Pancreas (tissue), 10 donors: ENCODE results near the gene RGS3. TPM values are rescaled to one million over a fixed set of nuclear protein-coding genes. Genes with fewer than 3 reads are reported as not detected.
A peak's percentile ranks its signal among the peaks of the same experiment; 100 is the strongest.
"Not testable (repeated sequence)": the region's sequence is repeated elsewhere in the genome, so short reads cannot be mapped to it uniquely, and the experiment has no call there.

Experiments
- ATAC-seq, 4 donors: fragments of 200-7000 bp; cut with Tn5 transposase; one replicate each; pipeline versions ENCODE4 v1.8.0 to v1.9.1; 2020; ENCODE audit warnings: mild to moderate bottlenecking in 4 of 4, moderate library complexity in 4 of 4
- DNase-seq, 6 donors: peaks; one replicate each; pipeline ENCODE4 v3.0.0-alpha.2; 2020
- FAIRE-seq: peaks from 2 replicates; lab custom pipeline; 2012; peaks lifted over from hg19 to GRCh38; lab: Jason Lieb, UNC
- H3K27ac ChIP-seq, 4 donors: fragments of 200-600 bp; sonication (generic); 1 replicate in 3 of 4; 2 replicates in 1 of 4; pipeline versions ENCODE4 v1.5.0 to v1.8.0; 2020
- H3K27me3 ChIP-seq, 4 donors: fragments of 200-600 bp; one replicate each; pipeline ENCODE4 v1.8.0; 2021
- H3K36me3 ChIP-seq, 3 donors: fragments of 200-600 bp; sonication (generic) in 1 of 3; one replicate each; pipeline versions ENCODE4 v1.5.0 to v1.8.0; 2020 to 2021
- H3K4me1 ChIP-seq, 3 donors: fragments of 200-600 bp; one replicate each; pipeline ENCODE4 v1.8.0; 2021
- H3K4me3 ChIP-seq, 4 donors: fragments of 200-600 bp; sonication (generic) in 2 of 4; one replicate each; pipeline versions ENCODE4 v1.5.0 to v1.8.0; 2020 to 2021
- H3K9me3 ChIP-seq, 4 donors: fragments of 200-600 bp; one replicate each; pipeline ENCODE4 v1.8.0; 2021
- WGBS, 2 donors: extraction: QIAGEN DNeasy Blood & Tissue Kit; methylation state at CpG; one replicate each; pipeline ENCODE4 v1.1.7; 2013; 5-methylcytosine and 5-hydroxymethylcytosine counted together
- intact Hi-C, 3 donors: fragments of 100-400 bp; cut with DNase I; formaldehyde crosslinking; loops; one replicate each; pipeline versions ENCODE4 v1.11.1 to v1.14.2; 2022
- polyA plus RNA-seq, 2 donors: library from polyadenylated mRNA; stranded (reverse); fragments of 200-250 nt; gene quantifications; one replicate each; pipeline ENCODE4 v1.2.3, GENCODE V29; 2013
- total RNA-seq, 6 donors: library from RNA; stranded (reverse); fragmentation: NEBNext Ultra II Directional in 4 of 6; extraction: Animal tissue kit (Norgen Biotek cat#: 25700) in 4 of 6; gene quantifications; one replicate each; pipeline versions ENCODE4 v1.2.1 to v1.2.4, GENCODE V29; 2021 to 2023
- TF ChIP-seq, protein P1 (sequence below), 4 donors: fragments of 200-600 bp; sonication (generic) in 3 of 4; IDR thresholded peaks; one replicate each; pipeline versions ENCODE4 v1.5.0 to v1.8.0; 2021; ENCODE audit warnings: antibody characterized with exemption in 4 of 4
- donor health status: healthy with polysubstance abuse.
- donor health status: DM: no; HTN: no; CAD: no; lungs with moderate emphysema.
- donor health status: DM: no; HTN: no; CAD: no.
- donor health status: control.
- donor health status: control.
- donor health status: Bipolar disorder and iron deficiency.
- donor health status: DM: yes; HTN: yes; CAD: no.
- donor health status: DM: no; HTN: no; CAD: no.
- donor health status: DM: no; HTN: no; CAD: no.
- donor health status: DM: yes; HTN: yes; CAD: no.

The RGS3 gene
- total and polyA plus RNA-seq, 8 donors, result 18.3 to 55.3 (median 32.6) TPM

DNA sequence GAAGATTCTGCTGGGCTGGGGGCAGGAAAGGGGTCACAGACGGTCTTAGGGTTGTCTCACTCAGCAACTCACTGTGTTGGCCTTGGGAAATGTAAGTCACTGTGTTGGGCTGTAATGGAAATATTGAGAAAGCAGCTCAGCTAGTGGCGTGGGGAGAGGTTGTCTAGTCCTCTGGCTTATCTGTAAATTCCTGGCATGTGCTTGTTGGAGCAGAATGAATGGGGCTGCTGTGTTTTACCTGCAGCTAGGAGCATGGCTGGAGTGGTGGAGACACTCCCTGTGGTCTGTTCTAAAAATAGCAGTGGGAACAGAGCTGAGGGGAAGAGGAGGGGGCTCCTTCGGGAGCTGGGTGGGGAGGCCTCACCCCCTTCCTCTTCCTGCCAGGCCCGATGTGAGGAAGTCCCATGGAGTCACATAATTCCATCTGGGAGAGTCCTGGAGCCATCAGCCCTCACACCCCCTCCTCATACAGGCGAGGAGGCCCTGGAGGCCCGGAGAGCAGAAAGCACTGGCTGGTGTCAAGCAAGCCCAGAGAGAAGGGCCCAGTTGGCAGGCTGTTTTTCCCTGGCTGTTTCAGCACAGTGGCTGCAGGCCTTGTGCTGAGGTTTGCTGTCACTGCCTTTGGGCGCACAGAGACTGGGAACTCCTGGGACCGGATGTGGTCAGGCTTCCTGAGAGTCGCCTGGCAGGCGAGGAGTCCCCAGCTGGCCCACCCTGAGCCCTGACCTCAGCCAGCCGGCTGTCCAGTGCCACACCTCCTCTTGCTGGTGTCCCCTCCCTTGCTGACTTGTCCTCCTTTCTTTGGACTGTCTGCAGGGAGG is 84.9 kb downstream of the RGS3 start:
- DNase-seq (peak in 5 of 6 donors; percentile 40 to 72 (median 60)), FAIRE-seq (no peak), ATAC-seq (peak; percentile 92 to 93 (median 92))
- intact Hi-C loops, result no loop called here
- Histone ChIP-seq H3K4me1 (peaks cover 27 to 53% (median 37%) of the 10 kb centered on the region in 3 donors), H3K36me3 (no peaks in the 10 kb centered on the region), H3K27ac (peak overlapping the region; percentile 54 to 87 (median 76)), H3K27me3 (no peaks in the 10 kb centered on the region), H3K4me3 (no peak overlapping the region), H3K9me3 (no peaks in the 10 kb centered on the region)
- TF ChIP-seq, protein P1, sequence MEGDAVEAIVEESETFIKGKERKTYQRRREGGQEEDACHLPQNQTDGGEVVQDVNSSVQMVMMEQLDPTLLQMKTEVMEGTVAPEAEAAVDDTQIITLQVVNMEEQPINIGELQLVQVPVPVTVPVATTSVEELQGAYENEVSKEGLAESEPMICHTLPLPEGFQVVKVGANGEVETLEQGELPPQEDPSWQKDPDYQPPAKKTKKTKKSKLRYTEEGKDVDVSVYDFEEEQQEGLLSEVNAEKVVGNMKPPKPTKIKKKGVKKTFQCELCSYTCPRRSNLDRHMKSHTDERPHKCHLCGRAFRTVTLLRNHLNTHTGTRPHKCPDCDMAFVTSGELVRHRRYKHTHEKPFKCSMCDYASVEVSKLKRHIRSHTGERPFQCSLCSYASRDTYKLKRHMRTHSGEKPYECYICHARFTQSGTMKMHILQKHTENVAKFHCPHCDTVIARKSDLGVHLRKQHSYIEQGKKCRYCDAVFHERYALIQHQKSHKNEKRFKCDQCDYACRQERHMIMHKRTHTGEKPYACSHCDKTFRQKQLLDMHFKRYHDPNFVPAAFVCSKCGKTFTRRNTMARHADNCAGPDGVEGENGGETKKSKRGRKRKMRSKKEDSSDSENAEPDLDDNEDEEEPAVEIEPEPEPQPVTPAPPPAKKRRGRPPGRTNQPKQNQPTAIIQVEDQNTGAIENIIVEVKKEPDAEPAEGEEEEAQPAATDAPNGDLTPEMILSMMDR (IDR thresholded peaks at IDR 0.05), result no peak
- 8 to 18% methylated on average over 11 of the region's 11 CpGs for WGBS, 2 donors

DNA sequence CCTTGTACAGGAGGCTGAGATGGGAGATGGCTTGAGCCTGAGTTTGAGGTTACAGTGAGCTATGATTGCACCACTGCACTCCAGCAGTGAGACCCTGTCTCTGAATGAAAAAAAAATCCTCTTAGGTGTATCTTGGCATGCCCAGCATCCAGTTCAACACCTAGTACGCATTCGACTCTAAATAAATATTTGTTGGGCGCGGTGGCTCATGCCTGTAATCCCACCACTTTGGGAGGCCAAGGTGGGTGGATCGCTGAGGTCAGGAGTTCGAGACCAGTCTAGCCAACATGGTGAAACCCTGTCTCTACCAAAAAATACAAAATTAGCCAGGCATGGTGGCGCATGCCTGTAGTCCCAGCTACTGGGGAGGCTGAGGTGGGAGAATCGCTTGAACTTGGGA is 86.4 kb downstream of the RGS3 start:
- intact Hi-C loops, H3K36me3 ChIP-seq, H3K9me3 ChIP-seq, ATAC-seq, FAIRE-seq, H3K27me3 ChIP-seq, H3K4me3 ChIP-seq: not testable (repeated sequence)
- Histone ChIP-seq H3K27ac (peak overlapping the region in 2 of 4 donors; percentile 80 to 87), H3K4me1 (peaks cover 18 to 47% (median 37%) of the 10 kb centered on the region in 3 donors)
- peak in 2 of 6 donors; percentile 3 to 20 for DNase-seq
- 75 to 77% methylated on average over 8 of the region's 8 CpGs for WGBS, 2 donors

DNA sequence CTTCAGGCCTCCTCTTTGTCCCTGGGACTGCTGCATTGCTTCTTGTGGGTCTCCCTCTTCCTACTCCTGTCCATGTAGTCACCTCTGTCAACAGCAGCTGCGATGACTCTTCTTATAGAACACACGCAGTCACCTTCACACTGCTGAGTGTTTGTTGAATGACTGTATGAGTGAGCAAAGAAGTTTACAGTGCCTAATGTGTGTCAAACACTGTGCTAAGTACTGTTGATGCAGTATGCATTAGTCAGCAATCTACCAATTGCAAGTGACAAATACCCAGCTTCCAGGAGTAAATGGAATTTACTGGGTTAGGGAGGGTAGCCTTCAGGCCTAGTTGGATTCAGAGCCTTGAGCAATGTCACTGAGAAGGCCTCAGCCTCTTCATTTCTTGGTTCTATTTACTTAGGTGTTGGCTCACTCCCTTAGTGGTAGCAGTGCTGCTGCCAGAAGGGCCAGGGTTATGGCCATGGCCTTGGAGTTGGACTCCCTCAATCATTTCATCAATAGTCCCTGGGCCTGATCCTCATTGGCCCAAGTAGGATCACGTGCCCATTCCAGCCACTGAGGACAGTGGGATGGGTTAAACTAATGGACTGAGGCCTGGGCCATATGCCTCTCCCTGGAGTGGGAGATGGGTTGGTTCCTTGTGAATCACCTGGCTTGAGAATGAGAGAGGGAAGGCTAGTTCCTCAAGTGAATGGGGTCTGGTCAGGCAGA is 93.5 kb downstream of the RGS3 start:
- Histone ChIP-seq H3K36me3 (no peaks in the 10 kb centered on the region), H3K27ac (peak overlapping the region in 1 of 4 donors; percentile 71), H3K27me3 (no peaks in the 10 kb centered on the region), H3K4me1 (peaks cover 9 to 28% (median 21%) of the 10 kb centered on the region in 3 donors), H3K9me3 (no peaks in the 10 kb centered on the region), H3K4me3 (no peak overlapping the region)
- intact Hi-C loops, result no loop called here
- FAIRE-seq (no peak), ATAC-seq (no peak), DNase-seq (peak in 1 of 6 donors; percentile 9)
- WGBS, 2 donors, result 82 to 87% methylated on average over 3 of the region's 3 CpGs
- TF ChIP-seq, protein P1 (IDR thresholded peaks at IDR 0.05), result no peak

DNA sequence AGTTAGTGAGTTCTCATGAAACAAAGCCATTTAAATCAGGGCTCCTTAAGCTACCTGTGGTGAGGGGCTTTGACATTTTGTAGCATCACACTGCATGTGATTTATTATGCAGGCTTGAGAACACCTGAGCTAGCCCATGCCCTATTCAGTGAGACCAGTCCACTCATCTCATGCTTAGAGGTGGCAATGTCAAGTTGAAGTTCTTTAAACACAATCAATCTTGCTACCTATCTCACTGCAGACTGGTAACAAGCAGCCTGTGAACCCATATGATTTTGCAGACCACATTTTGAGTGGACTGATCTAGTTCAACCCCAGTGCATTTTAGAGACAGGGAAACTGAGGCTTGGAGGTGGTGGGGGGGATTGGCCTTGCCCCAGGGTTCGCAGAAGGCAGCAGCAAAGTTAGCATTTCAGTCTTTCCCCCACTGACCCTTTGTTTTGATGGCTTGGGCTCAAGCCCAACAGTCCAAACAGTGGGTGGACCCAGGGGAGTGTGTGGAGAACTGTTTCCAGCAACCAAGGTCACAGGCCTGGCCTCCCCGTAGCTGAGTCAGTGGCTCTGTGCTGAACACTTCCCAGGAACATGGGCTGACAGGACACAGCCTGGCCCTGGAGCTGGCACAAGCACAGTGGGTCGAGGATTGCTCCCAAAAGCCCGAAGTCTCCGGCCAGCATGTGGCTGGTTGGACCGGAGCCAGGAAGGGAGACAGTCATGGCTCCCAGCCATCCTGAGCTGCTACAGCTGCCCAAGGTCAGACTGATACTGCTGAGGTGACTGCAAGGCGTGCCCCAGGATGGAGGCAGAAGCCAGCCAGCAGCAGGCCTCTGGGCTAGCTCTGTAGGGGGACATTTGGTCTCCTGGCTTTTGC is 95.3 kb downstream of the RGS3 start:
- H3K9me3 ChIP-seq, result no peaks in the 10 kb centered on the region
- peaks cover 9 to 30% (median 21%) of the 10 kb centered on the region in 3 donors for H3K4me1 ChIP-seq
- peak; percentile 89 to 97 (median 96) for DNase-seq
- TF ChIP-seq, protein P1 (IDR thresholded peaks at IDR 0.05), result no peak
- no peak for FAIRE-seq
- no peaks in the 10 kb centered on the region for H3K36me3 ChIP-seq
- H3K27ac ChIP-seq, result peak overlapping the region; percentile 34 to 71 (median 67)
- intact Hi-C loops, result no loop called here
- no peak overlapping the region for H3K4me3 ChIP-seq
- WGBS, 2 donors, result 5 to 10% methylated on average over 7 of the region's 7 CpGs
- peak; percentile 95 to 97 (median 96) for ATAC-seq
- no peaks in the 10 kb centered on the region for H3K27me3 ChIP-seq
